ENCODE measurements around the gene P2RY11. TPM values are rescaled to one million over a fixed set of nuclear protein-coding genes. Genes with fewer than 3 reads are reported as not detected.

Gene P2RY11
- total RNA-seq, 1 experiment from 2014 or later, result 60.6 TPM

DNA sequence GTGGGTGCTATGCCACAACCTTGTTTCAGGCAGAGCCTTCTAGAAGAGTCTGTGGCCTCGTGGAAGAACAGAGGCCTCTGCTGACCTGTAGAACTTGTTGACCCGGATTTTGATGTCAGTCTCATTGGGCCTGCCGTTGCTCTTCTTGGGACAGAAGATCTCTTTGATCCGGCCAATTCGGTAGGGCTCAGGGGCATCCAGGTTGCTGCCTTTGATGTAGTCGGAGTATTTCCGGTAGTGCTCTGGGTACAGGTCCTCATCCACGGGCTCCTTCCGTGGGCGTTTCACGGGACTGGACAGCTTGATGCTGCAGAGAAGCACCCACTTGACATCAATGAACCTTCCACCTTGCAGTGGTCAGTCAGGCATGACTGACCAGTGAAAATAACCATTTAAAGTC lies 32.2 kb downstream of the P2RY11 start:
- TF ChIP-seq, protein P1, sequence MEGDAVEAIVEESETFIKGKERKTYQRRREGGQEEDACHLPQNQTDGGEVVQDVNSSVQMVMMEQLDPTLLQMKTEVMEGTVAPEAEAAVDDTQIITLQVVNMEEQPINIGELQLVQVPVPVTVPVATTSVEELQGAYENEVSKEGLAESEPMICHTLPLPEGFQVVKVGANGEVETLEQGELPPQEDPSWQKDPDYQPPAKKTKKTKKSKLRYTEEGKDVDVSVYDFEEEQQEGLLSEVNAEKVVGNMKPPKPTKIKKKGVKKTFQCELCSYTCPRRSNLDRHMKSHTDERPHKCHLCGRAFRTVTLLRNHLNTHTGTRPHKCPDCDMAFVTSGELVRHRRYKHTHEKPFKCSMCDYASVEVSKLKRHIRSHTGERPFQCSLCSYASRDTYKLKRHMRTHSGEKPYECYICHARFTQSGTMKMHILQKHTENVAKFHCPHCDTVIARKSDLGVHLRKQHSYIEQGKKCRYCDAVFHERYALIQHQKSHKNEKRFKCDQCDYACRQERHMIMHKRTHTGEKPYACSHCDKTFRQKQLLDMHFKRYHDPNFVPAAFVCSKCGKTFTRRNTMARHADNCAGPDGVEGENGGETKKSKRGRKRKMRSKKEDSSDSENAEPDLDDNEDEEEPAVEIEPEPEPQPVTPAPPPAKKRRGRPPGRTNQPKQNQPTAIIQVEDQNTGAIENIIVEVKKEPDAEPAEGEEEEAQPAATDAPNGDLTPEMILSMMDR (conservative IDR thresholded peaks at IDR 0.05), result no peak
- no peak overlapping the region for H4K91ac ChIP-seq (ENCODE audit: insufficient read length, low read depth, low read length)
- H4K5ac ChIP-seq (ENCODE audit: insufficient read length, low read depth, low read length), result no peak overlapping the region
- H3K27me3 ChIP-seq (ENCODE audit: insufficient read depth, low read length), result no peaks in the 10 kb centered on the region
- no peak overlapping the region for H3K9ac ChIP-seq (ENCODE audit: extremely low read depth, insufficient read length, low read length)
- no peak overlapping the region for H3K56ac ChIP-seq (ENCODE audit: insufficient read length, low read depth, low read length)
- H3K14ac ChIP-seq (ENCODE audit: insufficient read depth, low read length), result no peak overlapping the region
- H3K23me2 ChIP-seq (ENCODE audit: insufficient read length, low read depth, low read length, poor library complexity, severe bottlenecking), result no peaks in the 10 kb centered on the region
- H3K27ac ChIP-seq (ENCODE audit: insufficient read length, low read depth, low read length), result no peak overlapping the region
- H2BK20ac ChIP-seq (ENCODE audit: low read depth, low read length, poor library complexity, severe bottlenecking), result no peak overlapping the region
- H3K4me1 Mint-ChIP-seq, result no peaks in the 10 kb centered on the region
- H3K18ac ChIP-seq (ENCODE audit: insufficient read length, low read depth, low read length), result no peak overlapping the region
- H3K4ac ChIP-seq (ENCODE audit: low read depth, low read length), result no peak overlapping the region
- no peak overlapping the region for H3K4me3 Mint-ChIP-seq
- no peak overlapping the region for H2BK5ac ChIP-seq (ENCODE audit: insufficient read length, low read length)
- no peak overlapping the region for H2BK12ac ChIP-seq (ENCODE audit: insufficient read length, low read depth, low read length)
- H2AK5ac ChIP-seq (ENCODE audit: insufficient read length, low read length), result no peak overlapping the region
- no peak overlapping the region for H4K8ac ChIP-seq (replicated peaks; ENCODE audit: insufficient read length, low read depth, low read length)
- no peak overlapping the region for H3K27ac Mint-ChIP-seq
- H2AFZ ChIP-seq (ENCODE audit: low read length), result no peak overlapping the region
- no peaks in the 10 kb centered on the region for H4K20me1 ChIP-seq (ENCODE audit: control insufficient read depth, insufficient read depth, insufficient read length)
- H3K79me1 ChIP-seq (ENCODE audit: insufficient read depth, low read depth, low read length, poor library complexity, severe bottlenecking), result no peaks in the 10 kb centered on the region
- H3T11ph ChIP-seq (ENCODE audit: low read length), result no peak overlapping the region
- 0 out of 2 replicates have a peak, but pooled peaks cover 2% of the 10 kb centered on the region for H3K79me2 ChIP-seq (ENCODE audit: insufficient read depth, low read length)
- H3K9me3 Mint-ChIP-seq, result no peaks in the 10 kb centered on the region
- no peak for DNase-seq
- no peak overlapping the region for H2BK15ac ChIP-seq (ENCODE audit: low read depth, low read length)
- no peaks in the 10 kb centered on the region for H3K4me1 ChIP-seq (ENCODE audit: insufficient read depth, low read length)
- no peaks in the 10 kb centered on the region for H3K9me3 ChIP-seq (ENCODE audit: control insufficient read depth, low read depth, low read length)
- peaks cover 54 to 96% (median 84%) of the 10 kb centered on the region in 3 experiments; a peak in 6 of 7 replicates for H3K36me3 Mint-ChIP-seq (ENCODE audit: insufficient read depth in 1 of 3, low read depth in 3 of 3)
- WGBS (ENCODE audit: extremely low coverage, insufficient read length, low lambda C conversion rate), result no CpG with 5 or more reads among the region's 11 CpGs
- H3K4me2 ChIP-seq (ENCODE audit: insufficient read depth, insufficient read length, low read length), result no peak overlapping the region
- H3K27me3 Mint-ChIP-seq (ENCODE audit: low read depth), result no peaks in the 10 kb centered on the region; the same call in 1 of the 2 replicates
- H3K23ac ChIP-seq (ENCODE audit: insufficient read length, low read depth, low read length), result no peak overlapping the region
- no peak overlapping the region for H2BK120ac ChIP-seq (ENCODE audit: low read depth, low read length, poor library complexity, severe bottlenecking)
